DND-41 (cell line): ENCODE results near the gene PDE4D.

Experiments used
- EZH2 ChIP-seq: IDR thresholded peaks from 3 replicates; pipeline ENCODE4 v1.6.1; 2012; ENCODE audit warnings: borderline replicate concordance, low read depth, mild to moderate bottlenecking, moderate library complexity, low read length, inconsistent platforms; ENCODE audit not compliant: severe bottlenecking
- TF ChIP-seq, protein P1 (sequence below): IDR thresholded peaks from 2 replicates; pipeline ENCODE4 v1.5.1; 2012; ENCODE audit warnings: borderline replicate concordance, low read length, moderate library complexity, mild to moderate bottlenecking; ENCODE audit not compliant: poor library complexity, severe bottlenecking; ENCODE audit errors: extremely low read depth

DNA sequence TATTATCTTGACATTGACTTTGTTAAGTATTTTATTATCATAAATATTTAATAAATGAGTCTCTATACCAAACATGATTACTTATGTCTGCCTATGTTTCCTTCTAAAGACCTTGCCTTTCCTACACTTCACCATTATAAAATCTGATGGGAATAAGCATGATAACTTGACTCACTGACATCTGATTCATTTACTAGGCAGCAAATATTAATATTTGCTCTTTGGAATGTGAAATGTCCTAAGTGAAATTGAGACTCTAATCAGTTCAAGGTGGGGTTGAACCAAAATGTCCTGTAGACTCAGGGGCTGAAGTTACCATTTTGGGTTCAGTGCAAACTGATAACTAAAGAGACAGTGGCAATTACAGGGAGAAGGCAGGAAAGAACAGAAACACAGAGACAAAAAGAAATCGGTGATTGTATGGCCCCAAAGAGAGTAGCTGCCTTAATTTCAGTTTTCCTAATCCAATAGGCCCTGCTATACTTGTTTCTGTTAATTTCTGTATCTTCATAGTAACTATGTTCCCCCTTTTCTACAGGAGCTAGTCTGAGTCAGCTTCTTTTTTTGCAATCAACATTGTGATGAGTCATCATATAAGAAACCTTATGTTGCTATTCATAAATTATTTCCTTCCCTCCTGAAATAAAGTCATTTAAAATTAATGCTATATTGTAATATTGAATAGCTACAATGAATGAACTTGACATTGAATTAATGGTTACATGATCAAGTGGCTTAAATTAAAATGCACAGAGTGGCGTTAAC is 296.8 kb downstream of the PDE4D start:
- TF ChIP-seq, protein P1, sequence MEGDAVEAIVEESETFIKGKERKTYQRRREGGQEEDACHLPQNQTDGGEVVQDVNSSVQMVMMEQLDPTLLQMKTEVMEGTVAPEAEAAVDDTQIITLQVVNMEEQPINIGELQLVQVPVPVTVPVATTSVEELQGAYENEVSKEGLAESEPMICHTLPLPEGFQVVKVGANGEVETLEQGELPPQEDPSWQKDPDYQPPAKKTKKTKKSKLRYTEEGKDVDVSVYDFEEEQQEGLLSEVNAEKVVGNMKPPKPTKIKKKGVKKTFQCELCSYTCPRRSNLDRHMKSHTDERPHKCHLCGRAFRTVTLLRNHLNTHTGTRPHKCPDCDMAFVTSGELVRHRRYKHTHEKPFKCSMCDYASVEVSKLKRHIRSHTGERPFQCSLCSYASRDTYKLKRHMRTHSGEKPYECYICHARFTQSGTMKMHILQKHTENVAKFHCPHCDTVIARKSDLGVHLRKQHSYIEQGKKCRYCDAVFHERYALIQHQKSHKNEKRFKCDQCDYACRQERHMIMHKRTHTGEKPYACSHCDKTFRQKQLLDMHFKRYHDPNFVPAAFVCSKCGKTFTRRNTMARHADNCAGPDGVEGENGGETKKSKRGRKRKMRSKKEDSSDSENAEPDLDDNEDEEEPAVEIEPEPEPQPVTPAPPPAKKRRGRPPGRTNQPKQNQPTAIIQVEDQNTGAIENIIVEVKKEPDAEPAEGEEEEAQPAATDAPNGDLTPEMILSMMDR: no peak
- no peak for TF ChIP-seq EZH2
